Common myeloid progenitor, CD34-positive (primary cell): ENCODE results near the gene PPP1R1B.
A peak's percentile ranks its signal among the peaks of the same experiment; 100 is the strongest.

Source experiments
- CTCF ChIA-PET: fragments of 350-600 bp; sonication (Branson Sonifier 250); formaldehyde crosslinking; loops from one replicate; lab custom pipeline; 2021; ENCODE audit warnings: antibody characterized with exemption; lab: Charles Lee
- POLR2A ChIA-PET: fragments of 350-600 bp; sonication (Branson Sonifier 250); formaldehyde crosslinking; loops from one replicate; lab custom pipeline; 2021; ENCODE audit warnings: antibody characterized with exemption; lab: Charles Lee
- DNase-seq, 3 donors: peaks; one replicate each; pipeline versions ENCODE4 v3.0.0 to v3.0.0-alpha.2; 2013
- H3K27ac ChIP-seq, 2 experiments: 1 replicate in 1 of 2; 2 replicates in 1 of 2; pipeline ENCODE4 v1.7.0; 2013; ENCODE audit warnings: inconsistent platforms in 2 of 2, low read length in 2 of 2, mild to moderate bottlenecking in 2 of 2, low read depth in 1 of 2, moderate library complexity in 1 of 2; ENCODE audit not compliant: severe bottlenecking in 2 of 2, insufficient read depth in 1 of 2, poor library complexity in 1 of 2
- H3K27me3 ChIP-seq, 5 experiments: replicated peaks in 2 of 5; 1 replicate in 3 of 5; 2 replicates in 2 of 5; pipeline versions ENCODE4 v1.6.1 to v1.7.0; 2013; ENCODE audit warnings: low read length in 4 of 5, mild to moderate bottlenecking in 2 of 5, moderate library complexity in 2 of 5, inconsistent platforms in 1 of 5; ENCODE audit not compliant: insufficient read depth in 5 of 5, control insufficient read depth in 4 of 5
- H3K36me3 ChIP-seq, 4 experiments: 1 replicate in 2 of 4; 2 replicates in 2 of 4; pipeline versions ENCODE4 v1.6.1 to v1.7.0; 2013; ENCODE audit warnings: low read length in 3 of 4, control low read depth in 1 of 4, mild to moderate bottlenecking in 1 of 4; ENCODE audit not compliant: control insufficient read depth in 4 of 4, insufficient read depth in 4 of 4
- H3K4me1 ChIP-seq, 4 experiments: 1 replicate in 3 of 4; 2 replicates in 1 of 4; pipeline versions ENCODE4 v1.6.1 to v1.7.1; 2013; ENCODE audit warnings: low read length in 3 of 4, mild to moderate bottlenecking in 3 of 4, control low read depth in 1 of 4, inconsistent platforms in 1 of 4, moderate library complexity in 1 of 4; ENCODE audit not compliant: control insufficient read depth in 4 of 4, insufficient read depth in 4 of 4; ENCODE audit errors: control extremely low read depth in 1 of 4
- H3K4me3 ChIP-seq, 7 experiments: 1 replicate in 4 of 7; 2 replicates in 3 of 7; pipeline versions ENCODE4 v1.5.1 to v1.7.0; 2013; ENCODE audit warnings: mild to moderate bottlenecking in 7 of 7, low read length in 6 of 7, moderate library complexity in 6 of 7, inconsistent platforms in 2 of 7, low read depth in 2 of 7, control low read depth in 1 of 7; ENCODE audit not compliant: insufficient read depth in 4 of 7, control insufficient read depth in 1 of 7; ENCODE audit errors: extremely low read depth in 1 of 7
- H3K9me3 ChIP-seq, 5 experiments: 1 replicate in 4 of 5; 2 replicates in 1 of 5; pipeline versions ENCODE4 v1.6.1 to v1.7.1; 2013; ENCODE audit warnings: low read length in 4 of 5, mild to moderate bottlenecking in 2 of 5, inconsistent platforms in 1 of 5, low read depth in 1 of 5, moderate library complexity in 1 of 5; ENCODE audit not compliant: control insufficient read depth in 4 of 5, insufficient read depth in 2 of 5; ENCODE audit errors: control extremely low read depth in 1 of 5
- WGBS: methylation state at CpG from one replicate; pipeline ENCODE4 v1.1.5; 2013; ENCODE audit not compliant: insufficient coverage; 5-methylcytosine and 5-hydroxymethylcytosine counted together

The PPP1R1B gene

GRCh38 chr17:39633570-39634183 lies 6.9 kb downstream of the PPP1R1B start:
- Histone ChIP-seq H3K27ac (no peak overlapping the region), H3K4me3 (no peak overlapping the region), H3K9me3 (no peaks in the 10 kb centered on the region), H3K27me3 (peaks cover 0 to 9% (median 2%) of the 10 kb centered on the region in 5 experiments), H3K36me3 (no peaks in the 10 kb centered on the region), H3K4me1 (peaks cover 12 to 53% (median 43%) of the 10 kb centered on the region in 4 experiments)
- ChIA-PET CTCF (interaction anchor here (0.6 to 20.3 kb wide), 8 partner anchors 11 to 427 kb away, joined by 3 to 445 read pairs (median 4); partner anchors contain the start of genes PNMT and TCAP), POLR2A (no interaction called here)
- 83% methylated on average over 7 of the region's 8 CpGs for WGBS
- no peak for DNase-seq

GRCh38 chr17:39634384-39634871 lies 7.7 kb downstream of the PPP1R1B start:
- H3K4me1 ChIP-seq: peaks cover 13 to 61% (median 50%) of the 10 kb centered on the region in 4 experiments
- ChIA-PET POLR2A (no interaction called here), CTCF (interaction anchor here (0.9 to 20.3 kb wide), 8 partner anchors 12 to 115 kb away, joined by 3 to 445 read pairs (median 4); partner anchors contain the start of genes PNMT and TCAP)
- H3K36me3 ChIP-seq: no peaks in the 10 kb centered on the region
- no peak overlapping the region for H3K27ac ChIP-seq
- H3K9me3 ChIP-seq: no peaks in the 10 kb centered on the region
- DNase-seq: peak in 2 of 3 donors; percentile 50 to 54
- no peak overlapping the region for H3K4me3 ChIP-seq
- peaks cover 0 to 2% (median 0%) of the 10 kb centered on the region in 5 experiments for H3K27me3 ChIP-seq
- WGBS: 100% methylated on average over 1 of the region's 2 CpGs

GRCh38 chr17:39635614-39636176 lies 8.9 kb downstream of the PPP1R1B start:
- WGBS: 98% methylated on average over 5 of the region's 8 CpGs
- CTCF ChIA-PET: interaction anchor here (6.3 to 20.3 kb wide), 3 partner anchors 13 to 35 kb away, joined by 111 to 445 read pairs (median 198); partner anchors contain the start of genes PNMT and TCAP
- Histone ChIP-seq H3K27ac (peak overlapping the region in 1 of 2 experiments; percentile 0), H3K4me1 (peaks cover 14 to 74% (median 63%) of the 10 kb centered on the region in 4 experiments), H3K36me3 (no peaks in the 10 kb centered on the region), H3K9me3 (no peaks in the 10 kb centered on the region), H3K27me3 (no peaks in the 10 kb centered on the region), H3K4me3 (no peak overlapping the region)
- POLR2A ChIA-PET: no interaction called here
- DNase-seq: no peak

GRCh38 chr17:39636587-39636926 lies 9.8 kb downstream of the PPP1R1B start:
- POLR2A ChIA-PET: interaction anchor here (1.8 kb wide), 1 partner anchor 16 kb away, joined by 9 read pairs; no protein-coding TSS in a partner anchor
- 0% methylated on average over 3 of the region's 6 CpGs for WGBS
- H3K4me1 ChIP-seq: peaks cover 14 to 77% (median 65%) of the 10 kb centered on the region in 4 experiments

GRCh38 chr17:39636927-39637736 lies 10.4 kb downstream of the PPP1R1B start, which contains the start of gene STARD3:
Gene STARD3, plus strand, starts transcription at chr17:39637144. Its CDS starts 16,388 bp downstream, at chr17:39653532.
- DNase-seq: peak; percentile 89 to 93 (median 91)
- CTCF ChIA-PET: interaction anchor here (0.7 to 14.6 kb wide), 7 partner anchors 11 to 35 kb away, joined by 3 to 198 read pairs (median 4); no protein-coding TSS in a partner anchor
- H3K27ac ChIP-seq: peak within 1 kb of the TSS; percentile 69 to 88
- 0% methylated on average over 55 of the region's 69 CpGs for WGBS
- no peaks in the 10 kb centered on the region for H3K36me3 ChIP-seq
- POLR2A ChIA-PET: interaction anchor here (0.7 to 1.8 kb wide), 2 partner anchors 12 to 16 kb away, joined by 3 to 9 read pairs; no protein-coding TSS in a partner anchor
- peaks cover 14 to 77% (median 65%) of the 10 kb centered on the region in 4 experiments for H3K4me1 ChIP-seq
- H3K27me3 ChIP-seq: no peaks in the 10 kb centered on the region
- H3K4me3 ChIP-seq: peak within 1 kb of the TSS; percentile 71 to 91 (median 82)
- no peaks in the 10 kb centered on the region for H3K9me3 ChIP-seq

More at GRCh38 chr17:39636587-39636926, 9.8 kb downstream of the PPP1R1B start:
- Histone ChIP-seq H3K27ac (peak overlapping the region; percentile 69 to 88), H3K27me3 (no peaks in the 10 kb centered on the region), H3K4me3 (peak overlapping the region in 6 of 7 experiments; percentile 79 to 91 (median 83)), H3K36me3 (no peaks in the 10 kb centered on the region), H3K9me3 (no peaks in the 10 kb centered on the region)
- DNase-seq: no peak
- CTCF ChIA-PET: interaction anchor here (0.7 to 14.6 kb wide), 5 partner anchors 11 to 36 kb away, joined by 3 to 198 read pairs (median 3); no protein-coding TSS in a partner anchor

- Histone ChIP-seq H3K27ac (peak overlapping the region in 1 of 2 experiments; percentile 88), H3K4me1 (peaks cover 14 to 82% (median 70%) of the 10 kb centered on the region in 4 experiments), H3K27me3 (no peaks in the 10 kb centered on the region), H3K4me3 (peak overlapping the region in 5 of 7 experiments; percentile 79 to 91 (median 84)), H3K36me3 (no peaks in the 10 kb centered on the region), H3K9me3 (no peaks in the 10 kb centered on the region)
- ChIA-PET POLR2A (interaction anchor here (1.8 kb wide), 1 partner anchor 18 kb away, joined by 9 read pairs; no protein-coding TSS in a partner anchor), CTCF (interaction anchor here (0.8 to 14.6 kb wide), 6 partner anchors 12 to 39 kb away, joined by 3 to 198 read pairs (median 4); partner anchors contain the start of gene PNMT)
- 95% methylated on average over 7 of the region's 7 CpGs for WGBS
- DNase-seq: no peak
Observed at GRCh38 chr17:39638317-39638716, 11.6 kb downstream of the PPP1R1B start.
